Astrocyte (in vitro differentiated cells and primary cell): ENCODE results near the gene REC114.

Source experiments
- EZH2 ChIP-seq: IDR thresholded peaks from 2 replicates; pipeline ENCODE4 v1.6.1; 2012; ENCODE audit warnings: mild to moderate bottlenecking, low read length, inconsistent platforms; ENCODE audit not compliant: insufficient read depth
- TF ChIP-seq, protein P1 (sequence below): IDR thresholded peaks from 2 replicates; pipeline ENCODE4 v1.5.1; 2011; ENCODE audit warnings: low read depth, mild to moderate bottlenecking, inconsistent platforms, low read length, moderate library complexity; ENCODE audit not compliant: insufficient read depth

DNA sequence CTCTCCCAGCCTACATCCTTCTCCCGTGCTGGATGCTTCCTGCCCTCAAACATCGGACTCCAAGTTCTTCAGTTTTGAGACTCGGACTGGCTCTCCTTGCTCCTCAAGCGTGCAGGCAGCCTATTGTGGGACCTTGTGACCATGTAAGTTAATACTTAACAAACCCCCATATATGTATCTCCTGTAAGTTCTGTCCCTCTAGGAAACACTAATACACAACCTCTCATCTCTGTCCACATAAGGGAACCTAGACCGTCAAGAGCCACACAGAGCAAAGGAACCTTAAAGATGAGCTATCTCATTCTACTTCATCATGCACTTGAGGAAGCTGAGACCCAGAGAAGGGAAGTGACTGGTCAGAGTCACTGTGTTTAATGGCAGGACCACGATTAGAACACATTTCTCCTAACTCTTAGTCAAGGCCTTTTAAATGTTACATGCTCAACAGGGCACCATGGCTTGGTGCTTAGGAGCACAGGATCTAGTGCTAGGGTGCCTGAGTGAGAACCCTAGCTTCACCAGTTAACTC, 140.0 kb downstream of the REC114 start:
- TF ChIP-seq, protein P1, sequence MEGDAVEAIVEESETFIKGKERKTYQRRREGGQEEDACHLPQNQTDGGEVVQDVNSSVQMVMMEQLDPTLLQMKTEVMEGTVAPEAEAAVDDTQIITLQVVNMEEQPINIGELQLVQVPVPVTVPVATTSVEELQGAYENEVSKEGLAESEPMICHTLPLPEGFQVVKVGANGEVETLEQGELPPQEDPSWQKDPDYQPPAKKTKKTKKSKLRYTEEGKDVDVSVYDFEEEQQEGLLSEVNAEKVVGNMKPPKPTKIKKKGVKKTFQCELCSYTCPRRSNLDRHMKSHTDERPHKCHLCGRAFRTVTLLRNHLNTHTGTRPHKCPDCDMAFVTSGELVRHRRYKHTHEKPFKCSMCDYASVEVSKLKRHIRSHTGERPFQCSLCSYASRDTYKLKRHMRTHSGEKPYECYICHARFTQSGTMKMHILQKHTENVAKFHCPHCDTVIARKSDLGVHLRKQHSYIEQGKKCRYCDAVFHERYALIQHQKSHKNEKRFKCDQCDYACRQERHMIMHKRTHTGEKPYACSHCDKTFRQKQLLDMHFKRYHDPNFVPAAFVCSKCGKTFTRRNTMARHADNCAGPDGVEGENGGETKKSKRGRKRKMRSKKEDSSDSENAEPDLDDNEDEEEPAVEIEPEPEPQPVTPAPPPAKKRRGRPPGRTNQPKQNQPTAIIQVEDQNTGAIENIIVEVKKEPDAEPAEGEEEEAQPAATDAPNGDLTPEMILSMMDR = no peak
- no peak for TF ChIP-seq EZH2
